Heart left ventricle (tissue), 16 donors: ENCODE results near the gene CALML5. TPM values are rescaled to one million over a fixed set of nuclear protein-coding genes. Genes with fewer than 3 reads are reported as not detected.
A peak's percentile ranks its signal among the peaks of the same experiment; 100 is the strongest.

ENCODE experiments used
- ATAC-seq, 4 donors: fragments of 200-7000 bp; cut with Tn5 transposase; one replicate each; pipeline ENCODE4 v1.9.1; 2020 to 2022; ENCODE audit warnings: moderate library complexity in 4 of 4, mild to moderate bottlenecking in 3 of 4, moderate number of reproducible peaks in 1 of 4
- DNase-seq, 5 donors: peaks; one replicate each; pipeline ENCODE4 v3.0.0-alpha.2; 2020
- H3K27ac ChIP-seq, 12 donors: fragments of 200-600 bp; sonication (generic) in 4 of 12; one replicate each; pipeline versions ENCODE4 v1.5.0 to v1.8.0; 2016 to 2022; ENCODE audit warnings: mild to moderate bottlenecking in 2 of 12
- H3K27me3 ChIP-seq, 9 donors: fragments of 200-600 bp; sonication (generic) in 2 of 9; one replicate each; pipeline versions ENCODE4 v1.5.1 to v1.8.0; 2016 to 2022; ENCODE audit warnings: mild to moderate bottlenecking in 3 of 9
- H3K36me3 ChIP-seq, 9 donors: fragments of 200-600 bp; sonication (generic) in 2 of 9; one replicate each; pipeline versions ENCODE4 v1.5.0 to v1.8.0; 2018 to 2022; ENCODE audit warnings: mild to moderate bottlenecking in 2 of 9
- H3K4me1 ChIP-seq, 12 donors: fragments of 200-600 bp; sonication (generic) in 4 of 12; one replicate each; pipeline versions ENCODE4 v1.5.0 to v1.8.0; 2016 to 2022; ENCODE audit warnings: mild to moderate bottlenecking in 3 of 12
- H3K4me3 ChIP-seq, 12 donors: fragments of 200-600 bp; sonication (generic) in 4 of 12; one replicate each; pipeline versions ENCODE4 v1.5.0 to v1.8.0; 2017 to 2022; ENCODE audit warnings: mild to moderate bottlenecking in 9 of 12, moderate library complexity in 4 of 12
- H3K9me3 ChIP-seq, 12 donors: fragments of 200-600 bp; sonication (generic) in 4 of 12; one replicate each; pipeline versions ENCODE4 v1.5.0 to v1.8.0; 2016 to 2022; ENCODE audit warnings: mild to moderate bottlenecking in 1 of 12
- POLR2A ChIP-seq, 2 donors: fragments of 450-650 bp; IDR thresholded peaks; one replicate each; pipeline ENCODE4 v1.6.1; 2017; ENCODE audit warnings: antibody characterized with exemption in 2 of 2, mild to moderate bottlenecking in 2 of 2, moderate library complexity in 2 of 2
- WGBS, 4 donors: extraction: QIAGEN DNeasy Blood & Tissue Kit in 2 of 4; methylation state at CpG; one replicate each; pipeline versions ENCODE4 v1.1.5 to v1.1.7; 2013 to 2018; 5-methylcytosine and 5-hydroxymethylcytosine counted together
- intact Hi-C, 10 donors: fragments of 100-400 bp; cut with DNase I; formaldehyde crosslinking; loops; one replicate each; pipeline versions ENCODE4 v1.11.1 to v1.14.2; 2022
- polyA plus RNA-seq, 2 donors: library from polyadenylated mRNA; stranded (reverse); fragments of 200-250 nt; gene quantifications; one replicate each; pipeline ENCODE4 v1.2.3, GENCODE V29; 2013
- total RNA-seq, 9 donors: library from RNA; depleted of rRNA in 2 of 9; stranded (reverse); fragments of >200 nt in 2 of 9; fragmentation: NEBNext Ultra II Directional in 3 of 9; extraction: Animal tissue kit (Norgen Biotek cat#: 25700) in 3 of 9; gene quantifications; one replicate each; pipeline versions ENCODE4 v1.1.0 to v1.2.4, GENCODE V29; 2016 to 2023
- TF ChIP-seq, protein P1 (sequence below), 12 donors: fragments of 200-600 bp; sonication (generic) in 4 of 12; IDR thresholded peaks; one replicate each; pipeline versions ENCODE4 v1.5.0 to v1.8.0; 2018 to 2022; ENCODE audit warnings: antibody characterized with exemption in 12 of 12, mild to moderate bottlenecking in 5 of 12
- donor health status: ischemic (EF 13 %, LVEDD 7.1; RV severe dilation, severe dysfunction).
- donor health status: healthy with polysubstance abuse.
- donor health status: DM: no; HTN: yes; CAD: no.
- donor health status: DM: no; HTN: no; CAD: no.
- donor health status: ischemic (EF 25% LVEDD 6.9; RV normal size, moderate dysfunction).
- donor health status: ischemic (EF 25% LVEDD 5.7; RV mildly dilated, moderate dysfunction).
- donor health status: healthy.
- donor health status: DM: yes; HTN: yes; CAD: no.
- donor health status: ischemic (EF 35%, LVEDD 5.7; RV mildly dilated, moderate dysfunction).
- donor health status: nonischemic (EF 11% LVEDD 7.7; RV severe dilation, severe dysfunction).
- donor health status: DM: yes; HTN: yes; CAD: no.
- donor health status: PGD.
- donor health status: ischemic (EF 29% LVEDD 5.4; RV normal size, mild dysfunction).
- donor health status: nonischemic (EF 23%, LVEDD 6.1; RV moderate dilation, normal function).

CALML5 gene
- total and polyA plus RNA-seq, 11 donors = not detected

DNA sequence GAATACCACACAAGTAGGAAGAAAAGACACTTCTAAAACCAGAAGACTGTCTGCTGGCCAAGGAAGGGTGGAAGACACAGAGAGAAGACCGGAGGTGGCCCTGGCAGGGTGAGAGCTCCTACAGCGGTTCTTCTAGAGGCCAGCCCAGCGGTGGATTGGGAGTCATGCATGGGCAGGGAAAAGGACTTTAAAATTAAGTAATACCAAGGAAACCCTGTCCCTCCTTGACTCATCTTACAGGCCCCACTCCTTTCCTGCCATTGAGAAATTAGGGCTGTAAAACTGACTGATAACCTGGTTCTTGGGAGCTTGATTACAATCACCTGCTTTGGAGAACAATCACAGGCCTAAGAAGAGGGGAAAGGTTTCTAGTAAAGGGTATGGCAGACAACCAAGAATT lies 41.5 kb upstream of the CALML5 start:
- TF ChIP-seq POLR2A (IDR thresholded peaks at IDR 0.05) = no peak
- Histone ChIP-seq H3K4me3 (no peak overlapping the region), H3K9me3 (peaks cover 0 to 31% (median 13%) of the 10 kb centered on the region in 12 donors), H3K27ac (no peak overlapping the region), H3K4me1 (peaks cover 0 to 13% (median 5%) of the 10 kb centered on the region in 12 donors), H3K27me3 (no peaks in the 10 kb centered on the region), H3K36me3 (no peaks in the 10 kb centered on the region)
- DNase-seq (no peak), ATAC-seq (no peak)
- intact Hi-C loops = loop anchor here in 1 of 10 donors (10.0 kb wide), 1 partner anchor 96 kb away; no protein-coding TSS in a partner anchor
- 95 to 98% (median 97%) methylated on average over 3 of the region's 3 CpGs for WGBS, 4 donors

DNA sequence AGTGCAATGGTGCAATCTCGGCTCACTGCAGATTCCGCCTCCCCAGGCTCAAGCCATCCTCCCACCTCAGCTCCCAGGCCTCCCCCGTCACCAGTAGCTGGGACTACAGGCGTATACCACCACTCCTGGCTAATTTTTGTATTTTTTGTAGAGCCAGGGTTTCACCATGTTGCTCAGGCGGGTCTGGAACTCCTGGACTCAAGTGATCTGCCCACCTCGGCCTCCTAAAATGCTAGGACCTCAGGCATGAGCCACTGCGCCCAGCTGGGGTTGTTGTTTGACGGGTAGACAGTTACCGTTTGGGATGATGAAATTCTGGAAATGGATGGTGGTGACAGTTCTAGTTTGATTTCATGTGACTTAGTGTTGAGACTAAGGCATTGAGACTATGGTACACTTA lies 40.7 kb upstream of the CALML5 start:
- Histone ChIP-seq H3K36me3 (no peaks in the 10 kb centered on the region), H3K27ac (no peak overlapping the region), H3K4me3 (no peak overlapping the region), H3K27me3 (no peaks in the 10 kb centered on the region), H3K4me1 (peaks cover 0 to 10% (median 0%) of the 10 kb centered on the region in 12 donors), H3K9me3 (peaks cover 0 to 31% (median 13%) of the 10 kb centered on the region in 12 donors)
- WGBS, 4 donors = 96 to 99% (median 97%) methylated on average over 9 of the region's 9 CpGs
- DNase-seq (peak in 1 of 5 donors; percentile 10), ATAC-seq (no peak)
- TF ChIP-seq POLR2A (IDR thresholded peaks at IDR 0.05) = no peak
- TF ChIP-seq, protein P1, sequence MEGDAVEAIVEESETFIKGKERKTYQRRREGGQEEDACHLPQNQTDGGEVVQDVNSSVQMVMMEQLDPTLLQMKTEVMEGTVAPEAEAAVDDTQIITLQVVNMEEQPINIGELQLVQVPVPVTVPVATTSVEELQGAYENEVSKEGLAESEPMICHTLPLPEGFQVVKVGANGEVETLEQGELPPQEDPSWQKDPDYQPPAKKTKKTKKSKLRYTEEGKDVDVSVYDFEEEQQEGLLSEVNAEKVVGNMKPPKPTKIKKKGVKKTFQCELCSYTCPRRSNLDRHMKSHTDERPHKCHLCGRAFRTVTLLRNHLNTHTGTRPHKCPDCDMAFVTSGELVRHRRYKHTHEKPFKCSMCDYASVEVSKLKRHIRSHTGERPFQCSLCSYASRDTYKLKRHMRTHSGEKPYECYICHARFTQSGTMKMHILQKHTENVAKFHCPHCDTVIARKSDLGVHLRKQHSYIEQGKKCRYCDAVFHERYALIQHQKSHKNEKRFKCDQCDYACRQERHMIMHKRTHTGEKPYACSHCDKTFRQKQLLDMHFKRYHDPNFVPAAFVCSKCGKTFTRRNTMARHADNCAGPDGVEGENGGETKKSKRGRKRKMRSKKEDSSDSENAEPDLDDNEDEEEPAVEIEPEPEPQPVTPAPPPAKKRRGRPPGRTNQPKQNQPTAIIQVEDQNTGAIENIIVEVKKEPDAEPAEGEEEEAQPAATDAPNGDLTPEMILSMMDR (IDR thresholded peaks at IDR 0.05) = no peak
- intact Hi-C loops = loop anchor here in 1 of 10 donors (10.0 kb wide), 1 partner anchor 95 kb away; no protein-coding TSS in a partner anchor

DNA sequence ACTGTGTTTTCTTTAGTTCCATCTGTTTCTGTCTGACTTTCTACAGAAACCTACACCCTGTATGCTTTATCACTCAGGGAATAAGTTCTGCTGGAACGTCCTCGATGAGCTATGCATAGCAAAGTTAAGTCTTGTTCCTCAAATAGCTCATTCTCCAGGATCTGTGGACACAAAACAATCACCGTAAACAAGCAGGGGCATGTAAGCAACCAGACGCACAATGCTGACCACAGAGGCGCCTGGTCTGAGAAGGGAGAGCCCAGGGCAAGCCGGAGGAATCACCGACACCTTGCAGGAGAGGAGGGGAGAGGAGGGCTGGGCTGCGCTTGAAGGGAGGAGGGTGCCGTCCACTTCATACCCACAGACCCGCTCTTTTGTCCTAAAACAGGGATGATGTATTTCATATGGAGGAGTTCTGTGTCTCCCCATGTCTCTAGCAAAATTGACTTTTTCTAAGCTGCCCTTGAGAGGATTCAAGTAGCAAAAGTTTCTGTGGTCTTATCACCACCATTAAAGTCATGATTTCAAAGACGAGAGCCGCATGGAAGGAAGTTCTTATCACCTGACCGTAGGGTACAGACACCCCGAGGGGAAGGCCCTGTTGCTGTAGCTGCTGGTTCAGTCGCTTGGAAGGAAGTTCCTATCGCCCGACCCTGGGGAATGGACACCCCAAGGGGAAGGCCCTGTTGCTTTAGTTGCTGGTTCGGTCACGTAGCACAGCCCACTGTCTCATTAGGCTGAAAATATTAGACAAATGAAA lies 39.7 kb upstream of the CALML5 start:
- Histone ChIP-seq H3K4me3 (no peak overlapping the region), H3K4me1 (peaks cover 0 to 13% (median 0%) of the 10 kb centered on the region in 12 donors), H3K9me3 (peaks cover 0 to 29% (median 13%) of the 10 kb centered on the region in 12 donors), H3K27me3 (no peaks in the 10 kb centered on the region), H3K36me3 (no peaks in the 10 kb centered on the region), H3K27ac (no peak overlapping the region)
- DNase-seq = peak in 1 of 5 donors; percentile 42
- no peak for TF ChIP-seq POLR2A (IDR thresholded peaks at IDR 0.05)
- TF ChIP-seq, protein P1 (IDR thresholded peaks at IDR 0.05) = no peak
- no peak for ATAC-seq
- WGBS, 4 donors = 80 to 87% (median 83%) methylated on average over 19 of the region's 19 CpGs
- intact Hi-C loops = no loop called here

DNA sequence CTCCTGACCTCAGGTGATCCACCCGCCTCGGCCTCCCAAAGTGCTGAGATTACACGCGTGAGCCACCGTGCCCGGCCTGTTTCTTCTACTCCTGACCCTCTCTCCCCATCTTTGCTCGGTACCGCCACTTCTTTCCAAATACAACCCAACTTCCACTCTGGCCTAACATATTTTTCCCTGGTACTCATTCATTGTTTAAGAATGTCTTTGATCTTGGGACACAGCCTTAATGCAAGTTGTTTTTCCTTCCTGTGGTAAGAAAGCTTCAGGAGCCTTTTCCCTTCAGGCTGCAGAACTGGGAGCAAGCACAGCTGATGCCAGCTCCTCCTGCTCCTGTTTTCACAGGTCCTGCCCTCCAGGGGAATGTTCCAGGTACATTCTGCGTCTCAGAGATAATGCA lies 39.1 kb upstream of the CALML5 start:
- Histone ChIP-seq H3K9me3 (peaks cover 0 to 23% (median 13%) of the 10 kb centered on the region in 12 donors), H3K27me3 (no peaks in the 10 kb centered on the region), H3K27ac (no peak overlapping the region), H3K36me3 (no peaks in the 10 kb centered on the region), H3K4me1 (peaks cover 0 to 14% (median 0%) of the 10 kb centered on the region in 12 donors), H3K4me3 (no peak overlapping the region)
- 86 to 91% (median 89%) methylated on average over 9 of the region's 9 CpGs for WGBS, 4 donors
- TF ChIP-seq POLR2A (IDR thresholded peaks at IDR 0.05) = no peak
- TF ChIP-seq, protein P1 (IDR thresholded peaks at IDR 0.05) = no peak
- ATAC-seq = no peak
- intact Hi-C loops = no loop called here
- DNase-seq = no peak
